Tibial nerve (tissue), 4 donors: ENCODE results near the gene FOXK1. TPM values are rescaled to one million over a fixed set of nuclear protein-coding genes. Genes with fewer than 3 reads are reported as not detected.

Experiments used
- DNase-seq, 2 donors: peaks; one replicate each; pipeline ENCODE4 v3.0.0-alpha.2; 2019; ENCODE audit warnings: low spot score in 2 of 2
- H3K27ac ChIP-seq, 4 donors: fragments of 200-600 bp; sonication (generic) in 3 of 4; one replicate each; pipeline ENCODE4 v1.5.1; 2017 to 2019; ENCODE audit warnings: mild to moderate bottlenecking in 1 of 4
- H3K27me3 ChIP-seq, 2 donors: fragments of 200-600 bp; sonication (generic) in 1 of 2; one replicate each; pipeline versions ENCODE4 v1.5.1 to v1.6.0; 2017 to 2019
- H3K36me3 ChIP-seq, 3 donors: fragments of 200-600 bp; sonication (generic); one replicate each; pipeline ENCODE4 v1.5.1; 2018 to 2019
- H3K4me1 ChIP-seq, 4 donors: fragments of 200-600 bp; sonication (generic) in 3 of 4; one replicate each; pipeline ENCODE4 v1.5.1; 2017 to 2019
- H3K4me3 ChIP-seq, 4 donors: fragments of 200-600 bp; sonication (generic) in 3 of 4; one replicate each; pipeline ENCODE4 v1.5.1; 2017 to 2019; ENCODE audit warnings: mild to moderate bottlenecking in 1 of 4, moderate library complexity in 1 of 4
- H3K9me3 ChIP-seq, 4 donors: fragments of 200-600 bp; sonication (generic) in 3 of 4; one replicate each; pipeline ENCODE4 v1.5.1; 2017 to 2019
- CTCF ChIP-seq, 5 experiments: fragments of 200-600 bp in 3 of 5; fragments of 450-650 bp in 2 of 5; sonication (generic) in 3 of 5; IDR thresholded peaks; one replicate each; pipeline ENCODE4 v1.5.1; 2016 to 2019; ENCODE audit warnings: antibody characterized with exemption in 5 of 5, mild to moderate bottlenecking in 3 of 5, moderate library complexity in 2 of 5
- EP300 ChIP-seq, 2 donors: sonication (generic); formaldehyde crosslinking; IDR thresholded peaks; one replicate each; pipeline ENCODE4 v1.6.1; 2017; ENCODE audit warnings: antibody characterized with exemption in 2 of 2, mild to moderate bottlenecking in 1 of 2
- POLR2A ChIP-seq, 2 donors: fragments of 450-650 bp; IDR thresholded peaks; one replicate each; pipeline ENCODE4 v1.6.1; 2017; ENCODE audit warnings: antibody characterized with exemption in 2 of 2, mild to moderate bottlenecking in 2 of 2, moderate library complexity in 2 of 2
- WGBS, 2 donors: methylation state at CpG; one replicate each; pipeline ENCODE4 v1.1.5; 2018; 5-methylcytosine and 5-hydroxymethylcytosine counted together
- total RNA-seq, 4 donors: library from RNA; depleted of rRNA; stranded (reverse); fragments of >200 nt; gene quantifications; one replicate each; pipeline ENCODE4 v1.1.0, GENCODE V29; 2016

Gene FOXK1
- total RNA-seq, 4 donors from 2014 or later, result 24.5 to 47.3 (median 26.4) TPM

GRCh38 chr7:4698707-4699275 is 16.7 kb downstream of the FOXK1 start:
- Histone ChIP-seq H3K27ac (no peak overlapping the region), H3K36me3 (peaks cover 0 to 6% (median 0%) of the 10 kb centered on the region in 3 donors), H3K4me3 (no peak overlapping the region), H3K4me1 (peaks cover 0 to 49% (median 1%) of the 10 kb centered on the region in 4 donors), H3K27me3 (no peaks in the 10 kb centered on the region), H3K9me3 (no peaks in the 10 kb centered on the region)
- 92 to 95% methylated on average over 10 of the region's 10 CpGs for WGBS, 2 donors
- no peak for TF ChIP-seq CTCF (IDR thresholded peaks at IDR 0.05)
- no peak for TF ChIP-seq POLR2A (IDR thresholded peaks at IDR 0.05)
- no peak for TF ChIP-seq EP300 (IDR thresholded peaks at IDR 0.05)
- no peak for DNase-seq

- Histone ChIP-seq H3K9me3 (no peaks in the 10 kb centered on the region), H3K27ac (no peak overlapping the region), H3K36me3 (peaks cover 0 to 6% (median 0%) of the 10 kb centered on the region in 3 donors), H3K27me3 (no peaks in the 10 kb centered on the region), H3K4me1 (peaks cover 0 to 41% (median 0%) of the 10 kb centered on the region in 4 donors), H3K4me3 (no peak overlapping the region)
- no peak for TF ChIP-seq EP300 (IDR thresholded peaks at IDR 0.05)
- WGBS, 2 donors, result 64 to 70% methylated on average over 10 of the region's 10 CpGs
- DNase-seq, result no peak
Observed at GRCh38 chr7:4699841-4700240, 17.7 kb downstream of the FOXK1 start.

GRCh38 chr7:4700577-4701235 is 18.6 kb downstream of the FOXK1 start:
- no peak overlapping the region for H3K4me3 ChIP-seq
- H3K27me3 ChIP-seq, result no peaks in the 10 kb centered on the region
- H3K4me1 ChIP-seq, result peaks cover 0 to 41% (median 0%) of the 10 kb centered on the region in 4 donors
- 78 to 79% methylated on average over 14 of the region's 14 CpGs for WGBS, 2 donors
- no peak for TF ChIP-seq POLR2A (IDR thresholded peaks at IDR 0.05)
- TF ChIP-seq EP300 (IDR thresholded peaks at IDR 0.05), result no peak
- TF ChIP-seq CTCF (IDR thresholded peaks at IDR 0.05), result no peak
- no peaks in the 10 kb centered on the region for H3K9me3 ChIP-seq
- peaks cover 0 to 6% (median 0%) of the 10 kb centered on the region in 3 donors for H3K36me3 ChIP-seq
- no peak overlapping the region for H3K27ac ChIP-seq
- no peak for DNase-seq

- WGBS, 2 donors, result 68 to 71% methylated on average over 20 of the region's 20 CpGs
- TF ChIP-seq POLR2A (IDR thresholded peaks at IDR 0.05) (no peak), EP300 (IDR thresholded peaks at IDR 0.05) (no peak), CTCF (IDR thresholded peaks at IDR 0.05) (no peak)
- no peaks in the 10 kb centered on the region for H3K9me3 ChIP-seq
- H3K4me3 ChIP-seq, result no peak overlapping the region
- H3K27me3 ChIP-seq, result no peaks in the 10 kb centered on the region
- H3K36me3 ChIP-seq, result no peaks in the 10 kb centered on the region
- peaks cover 0 to 64% (median 15%) of the 10 kb centered on the region in 4 donors for H3K4me1 ChIP-seq
- H3K27ac ChIP-seq, result no peak overlapping the region
- no peak for DNase-seq
Observed at GRCh38 chr7:4702961-4703512, 20.9 kb downstream of the FOXK1 start.

GRCh38 chr7:4703532-4703931 is 21.4 kb downstream of the FOXK1 start:
- Histone ChIP-seq H3K27ac (no peak overlapping the region), H3K4me3 (no peak overlapping the region)

More at GRCh38 chr7:4703532-4703931, 21.4 kb downstream of the FOXK1 start:
- H3K36me3 ChIP-seq, result no peaks in the 10 kb centered on the region
- H3K27me3 ChIP-seq, result no peaks in the 10 kb centered on the region
- no peaks in the 10 kb centered on the region for H3K9me3 ChIP-seq
- no peak for DNase-seq
- H3K4me1 ChIP-seq, result peaks cover 0 to 69% (median 16%) of the 10 kb centered on the region in 4 donors
- TF ChIP-seq CTCF (IDR thresholded peaks at IDR 0.05) (no peak), EP300 (IDR thresholded peaks at IDR 0.05) (no peak), POLR2A (IDR thresholded peaks at IDR 0.05) (no peak)
- 86 to 93% methylated on average over 9 of the region's 9 CpGs for WGBS, 2 donors
